Prostate gland (tissue), 2 donors: ENCODE results near the gene PANX3.

Experiments
- CTCF ChIP-seq, 4 experiments: fragments of 200-600 bp in 2 of 4; fragments of 450-650 bp in 2 of 4; sonication (generic) in 2 of 4; IDR thresholded peaks; 1 replicate in 3 of 4; 2 replicates in 1 of 4; pipeline ENCODE4 v1.5.1; 2016 to 2019; ENCODE audit warnings: antibody characterized with exemption in 4 of 4, mild to moderate bottlenecking in 2 of 4, moderate library complexity in 2 of 4
- POLR2A ChIP-seq: fragments of 450-650 bp; IDR thresholded peaks from one replicate; pipeline ENCODE4 v1.6.1; 2016; ENCODE audit warnings: antibody characterized with exemption, mild to moderate bottlenecking

DNA sequence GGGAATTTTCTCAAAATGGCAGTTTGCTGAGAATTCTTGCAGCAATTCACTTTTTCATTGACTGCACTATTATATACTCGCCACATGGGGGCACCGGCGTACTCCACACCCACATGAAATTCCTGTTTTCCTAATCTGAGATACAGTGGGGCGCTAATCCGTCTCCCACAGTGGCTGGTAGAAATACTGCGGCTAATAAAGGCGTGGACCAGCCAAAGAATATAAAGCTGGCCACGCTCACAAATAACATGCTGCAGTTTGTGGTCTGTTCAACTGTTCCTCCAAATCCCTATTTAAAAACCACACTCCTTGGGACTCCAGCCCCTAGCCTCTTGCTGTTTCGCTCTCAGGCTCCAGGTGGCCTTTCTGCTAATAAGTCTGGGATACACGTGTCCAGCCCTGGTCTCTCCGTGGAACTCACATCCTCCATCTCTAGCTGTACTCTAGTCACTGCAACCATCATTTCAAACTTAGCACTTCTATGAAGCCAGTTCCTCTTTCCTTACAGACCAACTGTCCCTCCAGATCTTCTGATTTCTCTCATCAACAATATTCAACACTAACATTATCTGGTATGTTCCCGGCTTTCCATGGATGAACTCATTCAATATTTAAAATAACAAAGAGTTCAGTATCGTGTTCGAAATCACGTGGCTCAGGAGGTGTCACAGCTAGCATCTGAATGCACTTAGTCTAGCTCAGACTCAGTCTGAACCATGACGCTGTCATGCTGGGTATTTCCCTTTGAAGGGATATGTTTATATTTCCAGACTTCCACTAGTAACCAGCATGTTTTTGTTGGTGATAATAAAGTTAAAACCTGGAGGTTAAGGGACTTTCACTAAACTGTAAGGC is 33.4 kb downstream of the PANX3 start:
- peak; percentile 61 to 77 (median 68) for TF ChIP-seq CTCF (IDR thresholded peaks at IDR 0.05)
- TF ChIP-seq POLR2A: no peak
